Activated CD8-positive, alpha-beta memory T cell treated with anti-CD3 and anti-CD28 coated beads, Interleukin-2, amount 10 ng/mL, durations not matched to agents 7 days and 5 days (primary cell): ENCODE results near the gene DOCK1. TPM values are rescaled to one million over a fixed set of nuclear protein-coding genes. Genes with fewer than 3 reads are reported as not detected.
"Not testable (repeated sequence)": the region's sequence is repeated elsewhere in the genome, so short reads cannot be mapped to it uniquely, and the experiment has no call there.

ENCODE experiments used
- ATAC-seq: fragments of 150-1000 bp; cut with Tn5 transposase; one replicate; pipeline ENCODE4 v1.10.0; 2021; ENCODE audit warnings: moderate library complexity
- CTCF ChIA-PET: fragments of 350-600 bp; sonication (Branson Sonifier 250); formaldehyde crosslinking; loops from one replicate; lab custom pipeline; 2021; ENCODE audit warnings: antibody characterized with exemption; lab: Charles Lee
- DNase-seq: peaks from one replicate; pipeline ENCODE4 v3.0.0-alpha.2; 2020
- H3K27ac Mint-ChIP-seq: one replicate; pipeline ENCODE4 v1.8.0; 2021; ENCODE audit warnings: mild to moderate bottlenecking, mixed read lengths
- H3K27me3 Mint-ChIP-seq: one replicate; pipeline ENCODE4 v1.8.0; 2021; ENCODE audit warnings: mixed read lengths
- H3K36me3 Mint-ChIP-seq: one replicate; pipeline ENCODE4 v1.8.0; 2021; ENCODE audit warnings: mild to moderate bottlenecking, mixed read lengths
- H3K4me1 Mint-ChIP-seq: one replicate; pipeline ENCODE4 v1.8.0; 2021; ENCODE audit warnings: mixed read lengths
- H3K4me3 Mint-ChIP-seq: one replicate; pipeline ENCODE4 v1.8.0; 2021; ENCODE audit warnings: mild to moderate bottlenecking, moderate library complexity, mixed read lengths
- H3K9me3 Mint-ChIP-seq: one replicate; pipeline ENCODE4 v1.8.0; 2022; ENCODE audit warnings: low read depth, mixed read lengths
- total RNA-seq, 2 experiments: library from RNA; stranded (reverse); gene quantifications; one replicate each; pipeline ENCODE4 v1.2.3, GENCODE V29; 2021

Gene DOCK1
- total RNA-seq, 2 experiments from 2014 or later: 0.07 TPM; not detected in 1

GRCh38 chr10:127299956-127300689 lies 394.9 kb downstream of the DOCK1 start:
- no peak for ATAC-seq
- CTCF ChIA-PET: no interaction called here
- H3K9me3 Mint-ChIP-seq: no peaks in the 10 kb centered on the region
- DNase-seq: no peak
- no peak overlapping the region for H3K4me3 Mint-ChIP-seq
- no peaks in the 10 kb centered on the region for H3K36me3 Mint-ChIP-seq
- no peak overlapping the region for H3K27ac Mint-ChIP-seq
- H3K27me3 Mint-ChIP-seq: no peaks in the 10 kb centered on the region
- H3K4me1 Mint-ChIP-seq: peaks cover 3% of the 10 kb centered on the region

DNA sequence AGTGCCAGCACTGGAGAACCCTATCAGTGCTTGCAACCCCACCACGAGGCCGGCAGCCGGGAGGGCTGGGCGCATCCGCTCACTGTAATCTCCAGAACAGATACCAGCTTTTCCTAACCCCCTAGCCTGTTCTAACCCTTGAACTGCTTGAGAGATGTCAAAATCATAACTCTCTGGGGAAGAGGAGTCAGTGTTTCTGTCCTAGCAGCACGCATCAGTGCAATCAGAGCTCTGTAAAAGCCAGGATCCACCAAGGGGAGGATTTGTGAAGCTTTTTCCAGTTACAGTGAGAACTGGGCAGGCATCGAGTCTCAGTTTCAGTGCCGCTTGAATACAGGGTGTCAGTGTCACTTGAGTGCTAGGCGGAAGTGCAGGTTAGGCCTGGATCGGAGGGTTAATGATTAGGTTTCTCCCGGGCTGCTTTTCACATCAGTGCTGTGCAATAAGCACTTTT lies 395.7 kb downstream of the DOCK1 start:
- DNase-seq (no peak), ATAC-seq (no peak)
- CTCF ChIA-PET: no interaction called here
- Mint-ChIP-seq H3K27me3 (no peaks in the 10 kb centered on the region), H3K27ac (no peak overlapping the region), H3K36me3 (no peaks in the 10 kb centered on the region), H3K4me3 (no peak overlapping the region), H3K4me1 (peaks cover 2% of the 10 kb centered on the region), H3K9me3 (no peaks in the 10 kb centered on the region)

DNA sequence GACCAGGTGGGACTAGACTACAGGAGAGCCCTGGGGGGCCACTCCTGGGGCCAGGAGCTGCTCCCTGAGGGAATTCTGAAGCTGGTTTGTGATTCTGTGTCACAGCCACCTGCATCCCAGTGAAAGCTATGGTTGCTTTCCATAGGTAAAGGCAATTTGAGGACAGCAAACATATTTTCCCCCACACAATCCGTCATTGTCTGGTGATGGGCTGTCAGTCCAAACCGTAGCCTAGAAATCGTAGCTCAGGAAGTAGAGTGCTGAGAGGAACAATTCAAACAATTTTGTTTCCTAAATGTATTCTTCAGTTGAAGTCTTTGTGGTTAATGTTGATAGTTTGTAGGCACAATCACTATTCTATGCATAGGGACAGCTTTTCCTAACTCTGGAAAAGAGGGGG lies 397.1 kb downstream of the DOCK1 start:
- Mint-ChIP-seq H3K27ac (no peak overlapping the region), H3K4me1 (no peaks in the 10 kb centered on the region), H3K36me3 (no peaks in the 10 kb centered on the region), H3K9me3 (no peaks in the 10 kb centered on the region), H3K4me3 (no peak overlapping the region), H3K27me3 (no peaks in the 10 kb centered on the region)
- no peak for ATAC-seq
- CTCF ChIA-PET: no interaction called here
- no peak for DNase-seq

DNA sequence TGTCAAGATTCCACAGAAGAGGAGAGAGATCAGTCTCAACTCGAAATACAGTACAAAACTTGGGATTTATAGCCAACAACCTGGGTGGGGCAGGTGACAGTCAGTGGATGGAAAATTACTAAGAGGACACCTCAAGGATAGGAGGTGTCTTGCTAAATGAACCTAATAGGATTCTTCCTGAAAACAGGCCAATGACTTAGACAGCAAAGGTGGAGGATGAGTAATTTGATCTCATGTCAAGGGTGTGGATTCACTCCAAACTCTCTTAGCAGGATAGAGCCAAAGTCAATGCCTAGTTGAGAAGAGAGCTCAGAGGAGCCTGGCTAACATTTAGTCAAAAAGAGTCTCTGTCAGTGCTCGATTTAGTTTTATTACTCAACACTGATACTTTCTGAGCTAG lies 397.9 kb downstream of the DOCK1 start:
- ATAC-seq (no peak), DNase-seq (no peak)
- H3K27ac Mint-ChIP-seq: no peak overlapping the region
- H3K36me3 Mint-ChIP-seq: no peaks in the 10 kb centered on the region
- H3K27me3 Mint-ChIP-seq: no peaks in the 10 kb centered on the region
- no peaks in the 10 kb centered on the region for H3K4me1 Mint-ChIP-seq
- no peak overlapping the region for H3K4me3 Mint-ChIP-seq
- CTCF ChIA-PET: no interaction called here
- H3K9me3 Mint-ChIP-seq: no peaks in the 10 kb centered on the region

GRCh38 chr10:127303746-127304145 lies 398.5 kb downstream of the DOCK1 start:
- no peak overlapping the region for H3K4me3 Mint-ChIP-seq
- H3K27me3 Mint-ChIP-seq: no peaks in the 10 kb centered on the region
- H3K36me3 Mint-ChIP-seq: no peaks in the 10 kb centered on the region
- no peak for DNase-seq
- no peak overlapping the region for H3K27ac Mint-ChIP-seq
- no peaks in the 10 kb centered on the region for H3K9me3 Mint-ChIP-seq
- no peak for ATAC-seq
- no peaks in the 10 kb centered on the region for H3K4me1 Mint-ChIP-seq
- CTCF ChIA-PET: no interaction called here

- CTCF ChIA-PET: interaction anchor here (0.6 kb wide), 1 partner anchor 802 kb away, joined by 3 read pairs; no protein-coding TSS in a partner anchor
- H3K9me3 Mint-ChIP-seq: no peaks in the 10 kb centered on the region
- no peaks in the 10 kb centered on the region for H3K4me1 Mint-ChIP-seq
- no peak overlapping the region for H3K27ac Mint-ChIP-seq
- DNase-seq: no peak
- no peak overlapping the region for H3K4me3 Mint-ChIP-seq
- no peaks in the 10 kb centered on the region for H3K27me3 Mint-ChIP-seq
- ATAC-seq: no peak
- H3K36me3 Mint-ChIP-seq: no peaks in the 10 kb centered on the region
Observed at GRCh38 chr10:127306479-127306878, 401.3 kb downstream of the DOCK1 start.

GRCh38 chr10:127307338-127307737 lies 402.1 kb downstream of the DOCK1 start:
- H3K4me3 Mint-ChIP-seq: no peak overlapping the region

GRCh38 chr10:127308031-127308430 lies 402.8 kb downstream of the DOCK1 start:
- Mint-ChIP-seq H3K4me1 (no peaks in the 10 kb centered on the region), H3K36me3 (no peaks in the 10 kb centered on the region), H3K4me3 (no peak overlapping the region), H3K9me3 (no peaks in the 10 kb centered on the region), H3K27ac (no peak overlapping the region), H3K27me3 (no peaks in the 10 kb centered on the region)
- no peak for ATAC-seq
- DNase-seq: peak; percentile 32
- CTCF ChIA-PET: no interaction called here

More at GRCh38 chr10:127307338-127307737, 402.1 kb downstream of the DOCK1 start:
- no peak for ATAC-seq
- Mint-ChIP-seq H3K27me3 (no peaks in the 10 kb centered on the region), H3K27ac (no peak overlapping the region), H3K4me1 (no peaks in the 10 kb centered on the region), H3K36me3 (no peaks in the 10 kb centered on the region), H3K9me3 (no peaks in the 10 kb centered on the region)
- CTCF ChIA-PET: no interaction called here
- peak; percentile 31 for DNase-seq

- H3K36me3 Mint-ChIP-seq, H3K9me3 Mint-ChIP-seq, DNase-seq, ATAC-seq, H3K4me3 Mint-ChIP-seq, H3K27ac Mint-ChIP-seq, H3K4me1 Mint-ChIP-seq, H3K27me3 Mint-ChIP-seq, CTCF ChIA-PET: not testable (repeated sequence)
Observed at GRCh38 chr10:127309619-127310018, 404.4 kb downstream of the DOCK1 start.

DNA sequence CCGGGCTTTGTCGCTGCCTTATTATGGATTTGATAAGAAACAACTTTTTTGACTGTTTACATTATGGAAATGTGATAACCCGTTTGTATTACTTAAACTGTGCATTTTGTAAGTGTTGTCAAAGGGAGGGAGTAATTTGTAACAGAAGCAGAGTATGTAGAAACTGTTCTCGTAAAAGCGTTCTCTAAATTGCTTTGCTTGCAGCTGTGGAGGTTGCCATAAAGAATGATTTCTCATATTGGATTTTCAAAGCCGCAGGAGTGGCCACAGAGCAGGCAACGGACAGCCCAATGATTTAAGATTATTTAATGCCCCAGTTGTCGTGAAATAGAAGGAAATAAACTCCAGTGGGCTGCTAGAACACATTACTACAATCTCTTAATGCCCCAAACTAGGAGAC lies 405.2 kb downstream of the DOCK1 start:
- CTCF ChIA-PET: no interaction called here
- no peaks in the 10 kb centered on the region for H3K9me3 Mint-ChIP-seq
- H3K4me3 Mint-ChIP-seq: no peak overlapping the region
- ATAC-seq (no peak), DNase-seq (no peak)
- no peak overlapping the region for H3K27ac Mint-ChIP-seq
- H3K4me1 Mint-ChIP-seq: no peaks in the 10 kb centered on the region
- no peaks in the 10 kb centered on the region for H3K36me3 Mint-ChIP-seq
- no peaks in the 10 kb centered on the region for H3K27me3 Mint-ChIP-seq

GRCh38 chr10:127310923-127311322 lies 405.7 kb downstream of the DOCK1 start:
- no peaks in the 10 kb centered on the region for H3K36me3 Mint-ChIP-seq
- H3K4me3 Mint-ChIP-seq: no peak overlapping the region
- no peak overlapping the region for H3K27ac Mint-ChIP-seq
- ATAC-seq (no peak), DNase-seq (no peak)
- no peaks in the 10 kb centered on the region for H3K4me1 Mint-ChIP-seq
- H3K27me3 Mint-ChIP-seq: no peaks in the 10 kb centered on the region
- H3K9me3 Mint-ChIP-seq: no peaks in the 10 kb centered on the region
- CTCF ChIA-PET: no interaction called here

DNA sequence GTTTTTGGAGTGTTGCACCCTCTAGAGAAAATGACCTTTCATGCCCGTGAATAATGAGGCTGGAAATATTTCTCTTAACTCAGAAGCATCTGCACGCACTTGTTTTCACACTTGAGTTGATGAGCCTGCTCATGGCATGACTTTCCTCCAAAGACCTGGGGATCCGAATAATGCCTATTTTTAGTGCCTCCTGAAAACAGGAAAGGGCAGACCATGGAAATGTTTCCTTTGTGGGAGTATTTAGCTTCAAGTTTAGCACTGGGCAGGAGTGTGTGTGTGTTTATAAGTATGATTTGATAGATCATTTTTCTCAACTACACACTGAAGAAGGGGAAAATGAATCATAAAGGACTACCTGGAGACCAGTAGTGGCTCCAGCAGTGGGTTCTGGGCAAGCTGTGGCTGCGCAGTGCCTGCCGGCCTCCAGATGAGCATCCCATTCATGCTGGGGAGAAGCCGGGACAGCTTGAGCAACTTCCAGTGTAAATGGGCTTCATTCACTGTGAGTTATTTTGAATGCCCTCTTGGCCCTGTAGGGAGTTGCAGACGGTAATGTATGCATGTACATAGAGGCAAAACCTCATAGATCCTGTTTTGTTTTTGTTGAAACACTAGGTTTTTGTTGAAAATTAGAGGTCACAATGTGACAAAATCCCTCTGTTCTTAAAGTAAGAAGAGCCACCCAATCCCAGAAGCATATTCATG lies 408.9 kb downstream of the DOCK1 start:
- Mint-ChIP-seq H3K27ac (no peak overlapping the region), H3K4me1 (no peaks in the 10 kb centered on the region), H3K36me3 (no peaks in the 10 kb centered on the region), H3K4me3 (no peak overlapping the region), H3K27me3 (no peaks in the 10 kb centered on the region), H3K9me3 (no peaks in the 10 kb centered on the region)
- CTCF ChIA-PET: no interaction called here
- DNase-seq (no peak), ATAC-seq (no peak)

DNA sequence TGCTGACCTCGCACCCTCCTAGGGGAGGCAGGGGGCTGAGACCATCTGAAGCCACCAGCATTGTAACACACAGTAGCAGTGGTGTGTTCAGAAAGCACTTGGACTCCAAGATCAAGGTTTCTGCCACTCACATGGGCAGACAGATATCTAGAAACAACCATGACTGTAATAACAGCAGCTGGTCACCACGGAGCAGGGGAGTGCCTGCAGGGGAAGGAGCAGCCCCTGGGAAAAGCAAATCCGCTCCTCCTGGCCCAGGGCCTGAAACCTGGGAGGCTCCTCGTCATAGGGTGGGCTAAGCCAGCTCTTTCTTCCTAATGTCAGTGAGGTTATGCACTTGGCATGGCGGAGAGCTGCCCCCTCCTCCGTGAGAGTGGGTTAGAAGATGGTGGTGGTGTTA lies 409.6 kb downstream of the DOCK1 start:
- H3K27me3 Mint-ChIP-seq: no peaks in the 10 kb centered on the region
- no peak for ATAC-seq
- DNase-seq: no peak
- H3K4me1 Mint-ChIP-seq: no peaks in the 10 kb centered on the region
- H3K36me3 Mint-ChIP-seq: no peaks in the 10 kb centered on the region
- no peak overlapping the region for H3K4me3 Mint-ChIP-seq
- no peaks in the 10 kb centered on the region for H3K9me3 Mint-ChIP-seq
- no peak overlapping the region for H3K27ac Mint-ChIP-seq
- CTCF ChIA-PET: no interaction called here

DNA sequence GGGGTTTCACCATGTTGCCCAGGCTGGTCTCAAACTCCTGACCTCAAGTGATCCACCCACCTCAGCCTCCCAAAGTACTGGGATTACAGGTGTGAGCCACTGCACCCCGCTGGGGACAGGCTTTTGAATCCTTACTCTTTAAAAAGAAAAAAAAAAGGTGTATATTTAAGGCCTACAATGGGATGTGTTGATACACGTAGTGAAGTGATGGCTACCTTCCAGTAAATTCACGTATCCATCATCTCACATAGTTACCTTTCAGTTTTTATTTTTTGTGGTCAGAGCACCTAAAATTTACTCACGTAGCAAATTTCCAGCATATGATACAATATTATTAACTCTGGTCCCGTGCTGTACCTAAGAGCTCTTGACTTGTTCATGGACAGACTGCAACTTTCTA lies 410.7 kb downstream of the DOCK1 start:
- Mint-ChIP-seq H3K4me3 (no peak overlapping the region), H3K36me3 (no peaks in the 10 kb centered on the region), H3K4me1 (no peaks in the 10 kb centered on the region), H3K27me3 (no peaks in the 10 kb centered on the region), H3K27ac (no peak overlapping the region), H3K9me3 (no peaks in the 10 kb centered on the region)
- DNase-seq: no peak
- CTCF ChIA-PET: no interaction called here
- ATAC-seq: no peak
